Osteocyte (in vitro differentiated cells): ENCODE results near the gene OASL. TPM values are rescaled to one million over a fixed set of nuclear protein-coding genes. Genes with fewer than 3 reads are reported as not detected.
A peak's percentile ranks its signal among the peaks of the same experiment; 100 is the strongest.
"Not testable (repeated sequence)": the region's sequence is repeated elsewhere in the genome, so short reads cannot be mapped to it uniquely, and the experiment has no call there.

Source experiments
- DNase-seq: peaks from one replicate; pipeline ENCODE4 v3.0.0; 2021; ENCODE audit warnings: mixed read lengths; ENCODE audit not compliant: unreplicated experiment; ENCODE audit errors: extremely low spot score
- H3K27ac Mint-ChIP-seq: one replicate; pipeline ENCODE4 v1.8.0; 2021; ENCODE audit warnings: mild to moderate bottlenecking, mixed read lengths; ENCODE audit not compliant: unreplicated experiment
- H3K27me3 Mint-ChIP-seq: one replicate; pipeline ENCODE4 v1.8.0; 2021; ENCODE audit warnings: mixed read lengths; ENCODE audit not compliant: unreplicated experiment
- H3K36me3 Mint-ChIP-seq: one replicate; pipeline ENCODE4 v1.8.0; 2021; ENCODE audit warnings: mixed read lengths; ENCODE audit not compliant: unreplicated experiment
- H3K4me1 Mint-ChIP-seq: one replicate; pipeline ENCODE4 v1.8.0; 2021; ENCODE audit warnings: mixed read lengths; ENCODE audit not compliant: unreplicated experiment
- H3K4me3 Mint-ChIP-seq: one replicate; pipeline ENCODE4 v1.8.0; 2021; ENCODE audit warnings: mild to moderate bottlenecking, moderate library complexity, mixed read lengths; ENCODE audit not compliant: unreplicated experiment
- H3K9me3 Mint-ChIP-seq: one replicate; pipeline ENCODE4 v1.8.0; 2021; ENCODE audit warnings: mixed read lengths; ENCODE audit not compliant: unreplicated experiment
- total RNA-seq: library from RNA; stranded (reverse); gene quantifications from 2 replicates; pipeline ENCODE4 v1.2.1, GENCODE V29; 2021
- TF ChIP-seq, protein P1 (sequence below): fragments of 200-600 bp; sonication (generic); IDR thresholded peaks from 2 replicates; pipeline ENCODE4 v1.5.0; 2021; ENCODE audit warnings: antibody characterized with exemption, mild to moderate bottlenecking, moderate library complexity

The OASL gene
- total RNA-seq, 1 donor from 2014 or later = 0.24 TPM

DNA sequence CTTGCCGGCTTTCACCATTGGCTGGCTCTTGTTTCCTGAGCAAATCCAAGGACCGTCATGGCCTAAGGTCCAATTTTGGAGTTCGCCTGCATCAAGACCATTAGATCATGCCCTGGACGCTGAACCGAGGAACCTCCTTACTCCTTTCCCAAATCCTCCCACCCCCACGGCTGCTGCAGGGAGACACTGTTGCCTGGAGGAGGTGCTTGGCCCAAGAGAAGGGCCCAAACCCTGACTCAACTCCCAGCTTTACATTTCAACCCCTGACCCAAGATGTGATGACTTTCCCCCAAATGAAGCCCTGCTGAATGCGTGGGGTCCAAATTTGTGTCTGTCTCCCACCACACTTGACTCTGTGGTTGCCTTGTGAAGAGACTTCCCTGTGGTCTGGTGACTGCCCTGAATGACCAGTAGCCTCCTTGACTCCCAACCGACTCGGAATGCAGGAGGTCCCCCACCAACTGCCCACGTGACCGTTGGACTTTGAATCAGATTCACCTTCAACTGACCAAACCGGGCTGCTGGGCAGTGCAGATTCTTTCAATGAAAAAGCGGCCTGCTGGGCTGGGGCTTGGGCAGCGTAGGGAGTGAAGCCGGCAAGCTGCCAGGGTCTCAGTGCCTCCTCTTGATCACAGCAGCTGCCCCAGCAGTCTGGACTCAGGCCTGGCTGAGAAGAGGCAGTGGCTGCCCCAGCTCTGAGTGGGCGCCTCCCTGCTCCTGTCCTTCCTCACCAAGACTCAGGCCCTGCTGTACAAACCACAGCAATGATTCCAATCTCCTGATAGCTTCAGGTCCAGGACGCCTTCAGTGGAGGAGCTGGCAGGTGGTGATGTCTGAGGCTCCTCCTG lies 46.7 kb upstream of the OASL start:
- peaks cover 37% of the 10 kb centered on the region for H3K27me3 Mint-ChIP-seq
- TF ChIP-seq, protein P1, sequence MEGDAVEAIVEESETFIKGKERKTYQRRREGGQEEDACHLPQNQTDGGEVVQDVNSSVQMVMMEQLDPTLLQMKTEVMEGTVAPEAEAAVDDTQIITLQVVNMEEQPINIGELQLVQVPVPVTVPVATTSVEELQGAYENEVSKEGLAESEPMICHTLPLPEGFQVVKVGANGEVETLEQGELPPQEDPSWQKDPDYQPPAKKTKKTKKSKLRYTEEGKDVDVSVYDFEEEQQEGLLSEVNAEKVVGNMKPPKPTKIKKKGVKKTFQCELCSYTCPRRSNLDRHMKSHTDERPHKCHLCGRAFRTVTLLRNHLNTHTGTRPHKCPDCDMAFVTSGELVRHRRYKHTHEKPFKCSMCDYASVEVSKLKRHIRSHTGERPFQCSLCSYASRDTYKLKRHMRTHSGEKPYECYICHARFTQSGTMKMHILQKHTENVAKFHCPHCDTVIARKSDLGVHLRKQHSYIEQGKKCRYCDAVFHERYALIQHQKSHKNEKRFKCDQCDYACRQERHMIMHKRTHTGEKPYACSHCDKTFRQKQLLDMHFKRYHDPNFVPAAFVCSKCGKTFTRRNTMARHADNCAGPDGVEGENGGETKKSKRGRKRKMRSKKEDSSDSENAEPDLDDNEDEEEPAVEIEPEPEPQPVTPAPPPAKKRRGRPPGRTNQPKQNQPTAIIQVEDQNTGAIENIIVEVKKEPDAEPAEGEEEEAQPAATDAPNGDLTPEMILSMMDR = no peak
- H3K9me3 Mint-ChIP-seq = no peaks in the 10 kb centered on the region
- peak; percentile 57 for DNase-seq
- H3K27ac Mint-ChIP-seq = no peak overlapping the region
- no peaks in the 10 kb centered on the region for H3K36me3 Mint-ChIP-seq
- no peak overlapping the region for H3K4me3 Mint-ChIP-seq
- no peaks in the 10 kb centered on the region for H3K4me1 Mint-ChIP-seq

DNA sequence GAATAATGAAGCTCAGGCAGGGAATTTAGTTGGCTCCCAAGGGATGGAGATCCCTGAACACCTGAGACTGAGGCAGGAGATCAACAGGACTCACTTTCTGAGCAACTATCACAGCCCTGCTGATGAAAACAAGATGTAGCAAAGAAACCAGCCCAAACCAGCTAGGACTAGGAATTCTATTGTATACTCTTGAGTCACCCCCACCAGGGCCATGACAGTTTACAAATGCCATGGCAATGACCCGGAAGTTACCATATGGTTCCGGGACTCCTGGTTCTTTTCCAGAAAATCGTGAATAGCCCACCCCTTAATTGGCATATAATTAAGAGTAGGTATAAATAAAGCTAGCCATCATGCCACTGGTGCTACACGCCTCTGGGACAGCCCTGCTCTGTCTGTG lies 46.0 kb upstream of the OASL start:
- H3K36me3 Mint-ChIP-seq = no peaks in the 10 kb centered on the region
- H3K27me3 Mint-ChIP-seq = peaks cover 43% of the 10 kb centered on the region
- TF ChIP-seq, protein P1 = no peak
- no peaks in the 10 kb centered on the region for H3K9me3 Mint-ChIP-seq
- no peak overlapping the region for H3K27ac Mint-ChIP-seq
- H3K4me1 Mint-ChIP-seq = no peaks in the 10 kb centered on the region
- DNase-seq = no peak
- no peak overlapping the region for H3K4me3 Mint-ChIP-seq

DNA sequence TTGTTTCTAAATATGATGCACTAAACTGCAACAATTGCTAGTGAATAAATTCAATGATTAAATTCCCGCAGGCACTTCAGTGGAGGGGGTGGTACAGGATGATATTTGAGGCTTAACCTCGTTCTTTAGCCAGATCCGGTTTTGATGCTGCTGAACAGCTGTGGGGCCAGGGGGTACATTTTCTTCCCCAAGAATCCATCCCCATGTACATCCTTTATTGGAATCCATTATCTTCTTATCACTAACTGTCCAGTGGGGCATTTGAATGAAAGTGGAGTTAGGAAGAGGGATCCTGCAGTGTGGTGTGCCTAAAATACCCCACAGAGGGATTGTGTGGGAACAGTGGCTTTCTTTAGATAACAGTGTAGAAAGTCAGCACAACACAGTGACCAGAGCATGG lies 45.2 kb upstream of the OASL start:
- no peak overlapping the region for H3K4me3 Mint-ChIP-seq
- no peaks in the 10 kb centered on the region for H3K4me1 Mint-ChIP-seq
- TF ChIP-seq, protein P1 = no peak
- no peaks in the 10 kb centered on the region for H3K36me3 Mint-ChIP-seq
- no peak overlapping the region for H3K27ac Mint-ChIP-seq
- H3K27me3 Mint-ChIP-seq = peaks cover 44% of the 10 kb centered on the region
- peak; percentile 32 for DNase-seq
- H3K9me3 Mint-ChIP-seq = no peaks in the 10 kb centered on the region

DNA sequence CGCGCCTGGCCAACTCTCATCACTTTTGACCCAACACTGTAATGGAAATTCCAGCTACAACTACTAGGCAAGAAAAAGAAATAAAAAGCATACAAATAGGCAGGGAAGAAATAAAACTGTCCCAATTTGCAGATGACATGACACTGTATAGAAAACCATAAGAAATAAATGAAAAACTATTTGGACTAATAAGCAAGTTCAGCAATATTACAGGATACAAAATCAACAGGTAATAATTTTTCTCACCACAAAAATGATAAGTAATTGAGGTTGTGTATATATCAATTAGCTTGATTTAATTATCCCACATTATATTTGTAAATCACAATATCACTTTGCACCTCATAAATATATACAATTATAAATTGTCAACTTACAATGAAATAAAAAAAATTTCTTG lies 41.9 kb upstream of the OASL start:
- Mint-ChIP-seq H3K36me3 (no peaks in the 10 kb centered on the region), H3K4me1 (no peaks in the 10 kb centered on the region), H3K9me3 (no peaks in the 10 kb centered on the region), H3K4me3 (no peak overlapping the region), H3K27ac (no peak overlapping the region), H3K27me3 (peaks cover 43% of the 10 kb centered on the region)
- DNase-seq = no peak
- TF ChIP-seq, protein P1 = no peak

DNA sequence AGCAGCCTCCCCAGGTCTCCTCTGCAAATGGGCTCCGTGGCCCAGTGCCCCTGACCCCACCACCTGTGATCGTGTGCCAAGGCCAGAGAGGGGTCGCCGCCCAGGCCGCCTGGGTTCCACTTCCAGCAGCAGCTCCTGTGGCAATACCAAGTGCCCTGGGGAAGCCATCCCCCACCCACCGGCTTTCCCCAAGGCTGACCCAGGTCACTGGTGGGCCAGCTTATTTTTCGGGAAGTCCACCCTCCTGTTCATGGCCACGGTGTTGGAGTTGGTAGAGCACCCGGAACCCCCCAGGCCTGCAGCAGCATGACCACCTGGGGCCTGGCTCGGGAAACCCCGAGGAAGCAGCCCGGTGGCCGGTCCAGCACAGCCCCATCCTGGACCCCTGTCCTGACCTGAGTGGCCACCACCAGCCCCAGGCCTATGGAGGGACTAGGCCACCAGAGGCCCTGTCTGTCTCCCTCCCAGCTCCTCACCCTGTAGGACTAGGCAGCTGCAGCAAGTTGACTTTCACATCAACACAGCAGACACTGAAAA lies 40.8 kb upstream of the OASL start:
- Mint-ChIP-seq H3K27me3 (peaks cover 39% of the 10 kb centered on the region), H3K4me3 (no peak overlapping the region), H3K9me3 (no peaks in the 10 kb centered on the region), H3K36me3 (no peaks in the 10 kb centered on the region), H3K4me1 (no peaks in the 10 kb centered on the region), H3K27ac (no peak overlapping the region)
- DNase-seq = peak; percentile 84
- TF ChIP-seq, protein P1 = no peak

DNA sequence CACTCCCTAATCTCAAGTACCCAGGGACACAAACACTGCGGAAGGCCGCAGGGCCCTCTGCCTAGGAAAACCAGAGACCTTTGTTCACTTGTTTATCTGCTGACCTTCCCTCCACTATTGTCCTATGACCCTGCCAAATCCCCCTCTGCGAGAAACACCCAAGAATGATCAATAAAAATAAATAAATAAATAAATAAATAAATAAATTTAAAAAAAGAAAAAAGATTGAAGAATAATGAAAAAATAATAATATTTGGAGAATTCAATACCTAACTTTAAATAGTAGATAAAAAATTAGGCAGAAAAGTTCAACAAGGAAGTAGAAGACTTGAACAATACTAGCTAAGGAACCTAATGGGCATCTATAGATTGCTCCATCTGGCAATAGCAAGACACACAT lies 38.4 kb upstream of the OASL start:
- H3K4me1 Mint-ChIP-seq, DNase-seq, H3K27ac Mint-ChIP-seq, H3K36me3 Mint-ChIP-seq, H3K9me3 Mint-ChIP-seq, H3K4me3 Mint-ChIP-seq: not testable (repeated sequence)
- H3K27me3 Mint-ChIP-seq = peaks cover 34% of the 10 kb centered on the region

DNA sequence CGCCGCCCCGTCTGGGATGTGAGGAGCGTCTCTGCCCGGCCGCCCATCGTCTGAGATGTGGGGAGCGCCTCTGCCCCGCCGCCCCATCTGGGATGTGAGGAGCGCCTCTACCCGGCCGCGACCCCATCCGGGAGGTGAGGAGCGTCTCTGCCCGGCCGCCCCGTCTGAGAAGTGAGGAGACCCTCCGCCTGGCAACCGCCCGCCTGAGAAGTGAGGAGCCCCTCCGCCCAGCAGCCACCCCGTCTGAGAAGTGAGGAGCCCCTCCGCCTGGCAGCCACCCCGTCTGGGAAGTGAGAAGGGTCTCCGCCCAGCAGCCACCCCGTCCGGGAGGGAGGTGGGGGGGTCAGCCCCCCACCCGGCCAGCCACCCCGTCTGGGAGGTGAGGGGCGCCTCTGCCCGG lies 36.9 kb upstream of the OASL start:
- peak; percentile 82 for DNase-seq
- H3K4me3 Mint-ChIP-seq, H3K36me3 Mint-ChIP-seq, H3K4me1 Mint-ChIP-seq, H3K27ac Mint-ChIP-seq, H3K9me3 Mint-ChIP-seq: not testable (repeated sequence)
- H3K27me3 Mint-ChIP-seq = peaks cover 30% of the 10 kb centered on the region
